SKM-1 treated with dmso at 0.1 percent for 144 hours (cell line): ENCODE measurements around the gene PPM1N.
A peak's percentile ranks its signal among the peaks of the same experiment; 100 is the strongest.
"Not testable (repeated sequence)": the region's sequence is repeated elsewhere in the genome, so short reads cannot be mapped to it uniquely, and the experiment has no call there.

Experiments used
- DNase-seq: peaks from one replicate; lab custom pipeline; 2025; ENCODE audit not compliant: unreplicated experiment; lab: John Stamatoyannopoulos, UW

The PPM1N gene

GRCh38 chr19:45507872-45508416 lies 9.7 kb downstream of the PPM1N start:
- DNase-seq, result no peak

- DNase-seq, result no peak
Observed at GRCh38 chr19:45508417-45508860, 10.2 kb downstream of the PPM1N start.

GRCh38 chr19:45508861-45509691 lies 10.8 kb downstream of the PPM1N start:
- DNase-seq, result peak; percentile 24

- DNase-seq, result no peak
Observed at GRCh38 chr19:45509692-45510015, 11.4 kb downstream of the PPM1N start.

GRCh38 chr19:45510352-45510751 lies 12.1 kb downstream of the PPM1N start:
- not testable (repeated sequence) for DNase-seq

DNA sequence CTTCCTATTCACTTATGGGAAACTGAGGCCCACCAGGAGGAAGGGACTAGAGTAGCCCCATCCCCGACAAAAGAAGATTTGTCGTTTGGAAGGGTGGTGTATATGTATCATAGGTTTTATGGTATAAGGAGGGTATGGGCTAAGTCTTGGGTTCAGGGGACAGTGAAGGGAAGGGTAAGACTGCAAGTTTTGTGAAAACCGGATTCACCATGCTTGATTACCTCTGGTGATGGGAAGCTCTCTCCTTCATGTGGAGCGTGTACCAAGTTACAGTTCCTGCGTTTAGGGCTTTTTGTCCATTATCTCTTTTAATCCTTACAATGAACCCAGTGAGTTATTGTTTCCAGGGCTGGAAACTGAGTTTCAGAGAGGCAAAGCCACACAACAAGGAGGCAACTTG lies 12.8 kb downstream of the PPM1N start:
- DNase-seq, result no peak

- DNase-seq, result no peak
Observed at GRCh38 chr19:45512881-45513483, 14.7 kb downstream of the PPM1N start.

DNA sequence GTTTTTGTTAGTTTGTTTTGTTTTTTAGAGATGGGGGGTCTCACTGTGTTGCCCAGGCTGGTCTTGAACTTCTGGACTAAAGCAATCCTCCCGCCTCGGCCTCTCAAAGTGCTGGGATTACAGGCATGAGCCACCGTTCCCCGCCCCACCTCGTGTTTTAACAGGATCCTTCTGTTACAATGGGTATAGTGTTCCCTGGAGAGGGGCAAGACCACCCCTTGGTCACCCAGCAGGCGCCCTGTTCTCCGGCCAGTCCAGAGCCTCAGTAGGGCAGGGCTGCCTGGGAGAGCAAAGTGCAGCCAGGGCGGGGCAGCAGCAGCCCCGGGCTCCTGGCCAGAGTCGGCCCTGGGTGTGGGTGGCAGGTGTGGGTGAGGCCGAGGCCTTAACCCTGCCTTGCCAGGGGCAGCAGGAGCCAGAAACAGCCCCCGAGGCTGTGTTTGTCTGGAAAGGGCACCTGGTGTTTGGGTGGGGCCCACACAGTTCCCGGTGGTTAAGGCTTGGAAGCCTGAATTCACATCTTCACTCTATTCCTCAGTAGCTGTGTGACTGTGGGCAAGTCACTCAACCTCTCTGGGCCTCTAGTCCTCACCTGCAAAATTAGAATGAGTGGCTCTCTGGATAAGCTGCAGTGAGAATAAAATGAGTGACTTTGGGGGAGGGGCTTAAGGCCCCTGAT lies 16.3 kb downstream of the PPM1N start:
- DNase-seq, result no peak

- peak; percentile 74 for DNase-seq
Observed at GRCh38 chr19:45515081-45515624, 16.9 kb downstream of the PPM1N start.

DNA sequence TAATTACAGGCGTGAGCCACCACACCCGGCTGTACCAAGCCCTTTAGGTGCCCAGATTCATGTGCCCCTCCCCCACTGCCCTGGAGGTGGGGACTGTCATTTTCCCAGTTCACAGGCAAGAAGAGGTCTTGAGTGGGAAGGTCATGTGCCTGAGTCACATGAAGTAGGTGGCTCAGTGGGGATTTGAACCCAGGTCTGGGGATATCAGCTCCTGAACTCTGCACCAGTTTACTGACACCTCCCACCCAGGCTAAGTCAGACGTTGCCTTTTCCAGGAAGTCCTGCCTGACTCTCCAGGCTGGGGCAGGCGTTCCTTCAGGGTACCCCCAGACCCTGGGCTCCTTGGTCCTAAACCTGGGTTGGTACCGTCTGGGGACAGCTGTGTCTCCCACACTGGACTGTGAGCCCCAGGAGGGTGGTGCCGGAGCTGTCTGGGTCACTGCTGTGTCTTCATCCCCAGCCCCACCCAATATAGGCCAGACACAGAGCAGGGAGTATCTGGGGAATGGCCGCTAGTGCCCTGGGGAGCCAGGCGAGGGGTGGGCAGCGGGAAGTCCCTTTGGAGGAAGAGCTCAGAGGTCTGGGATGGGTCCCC lies 17.7 kb downstream of the PPM1N start:
- DNase-seq, result no peak

DNA sequence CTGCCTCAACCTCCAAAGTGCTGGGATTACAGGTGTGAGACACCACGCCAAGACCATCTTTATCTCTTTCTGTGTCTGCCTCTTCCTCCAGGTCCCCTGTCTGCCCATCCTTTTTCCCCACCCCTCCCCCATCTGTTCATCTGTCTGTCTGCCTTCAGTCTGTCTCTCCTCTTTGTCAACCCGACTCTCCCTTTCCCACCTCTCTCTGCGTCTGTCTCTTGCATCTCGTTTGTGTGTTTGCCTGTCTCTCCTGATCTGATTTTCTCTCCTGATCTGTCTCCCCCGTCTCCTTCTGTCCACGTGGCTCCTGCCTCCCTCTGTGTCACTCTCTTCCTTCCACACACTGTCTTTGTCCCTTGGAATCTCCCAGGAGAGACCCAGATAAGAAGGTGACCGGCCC lies 19.0 kb downstream of the PPM1N start:
- DNase-seq, result no peak

- no peak for DNase-seq
Observed at GRCh38 chr19:45517641-45518468, 19.6 kb downstream of the PPM1N start.

DNA sequence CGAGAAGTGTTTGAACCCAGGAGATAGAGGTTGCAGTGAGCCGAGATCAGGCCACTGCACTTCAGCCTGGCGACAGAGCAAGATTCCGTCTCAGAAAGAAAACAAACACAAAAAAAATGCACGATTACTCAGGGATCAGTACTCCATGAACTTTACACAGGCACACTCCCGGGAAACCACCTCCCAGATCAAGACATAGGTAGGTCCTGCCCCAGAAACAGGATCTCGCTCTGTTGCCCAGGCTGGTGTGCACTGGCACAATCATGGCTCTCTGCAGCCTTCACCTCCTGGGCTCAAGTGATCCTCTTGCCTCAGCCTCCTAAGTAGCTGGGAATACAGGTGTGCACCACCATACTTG lies 20.2 kb downstream of the PPM1N start:
- DNase-seq, result no peak

DNA sequence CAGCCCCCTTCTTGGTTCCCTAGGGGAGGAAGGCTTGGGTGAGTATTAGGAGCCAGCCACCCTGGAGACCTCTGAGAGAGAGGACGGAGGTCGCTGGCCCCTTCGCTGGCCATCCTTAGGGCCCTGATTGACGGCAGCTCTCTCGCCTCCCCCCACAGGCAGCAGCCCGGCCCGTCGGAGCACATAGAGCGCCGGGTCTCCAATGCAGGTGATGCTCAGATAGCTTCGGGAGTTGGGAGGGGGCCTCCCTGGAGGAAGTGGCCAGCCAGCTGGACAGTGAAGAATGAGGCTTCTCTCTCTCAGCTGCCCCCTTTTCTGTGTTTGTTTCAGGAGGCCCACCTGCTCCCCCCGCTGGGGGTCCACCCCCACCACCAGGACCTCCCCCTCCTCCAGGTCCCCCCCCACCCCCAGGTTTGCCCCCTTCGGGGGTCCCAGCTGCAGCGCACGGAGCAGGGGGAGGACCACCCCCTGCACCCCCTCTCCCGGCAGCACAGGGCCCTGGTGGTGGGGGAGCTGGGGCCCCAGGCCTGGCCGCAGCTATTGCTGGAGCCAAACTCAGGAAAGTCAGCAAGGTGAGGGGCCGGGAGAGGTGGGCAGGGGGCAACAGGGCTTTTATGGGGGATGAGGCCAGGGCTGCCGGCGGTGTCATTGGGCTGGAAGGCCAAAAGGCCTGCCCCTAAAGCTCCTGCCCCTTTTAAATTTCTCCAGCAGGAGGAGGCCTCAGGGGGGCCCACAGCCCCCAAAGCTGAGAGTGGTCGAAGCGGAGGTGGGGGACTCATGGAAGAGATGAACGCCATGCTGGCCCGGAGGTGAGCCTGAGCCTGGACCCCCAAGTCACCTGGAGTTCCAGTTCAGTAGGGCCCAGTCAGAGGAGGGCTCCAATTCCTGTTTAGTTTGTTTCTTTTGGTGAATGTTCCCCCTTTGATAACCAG lies 24.0 kb downstream of the PPM1N start:
- DNase-seq, result no peak

GRCh38 chr19:45523642-45524256 lies 25.5 kb downstream of the PPM1N start:
- DNase-seq, result peak; percentile 66

DNA sequence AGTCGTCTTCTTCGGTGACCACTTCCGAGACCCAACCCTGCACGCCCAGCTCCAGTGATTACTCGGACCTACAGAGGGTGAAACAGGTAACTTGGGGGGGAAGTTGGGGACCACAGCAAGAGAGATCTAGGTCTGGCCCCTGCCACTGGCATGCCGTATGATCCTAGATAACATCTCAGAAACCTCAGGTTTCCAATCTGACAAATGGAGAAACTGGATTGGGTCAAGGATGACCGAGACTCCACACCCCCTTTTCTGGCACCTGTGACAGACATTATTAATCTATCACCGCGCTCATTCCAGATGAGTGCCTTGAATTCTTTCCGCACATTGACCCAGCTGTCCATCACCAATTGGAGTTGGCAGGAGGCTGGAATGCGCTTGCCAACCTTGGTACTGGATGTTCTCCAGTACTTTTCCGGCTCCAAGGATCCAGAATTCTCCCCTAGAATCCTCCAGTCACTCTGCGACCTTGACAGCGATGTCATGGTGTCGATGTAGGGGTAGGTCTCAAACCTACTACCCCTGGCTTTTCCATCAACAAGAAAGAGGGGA lies 26.4 kb downstream of the PPM1N start:
- DNase-seq, result no peak

GRCh38 chr19:45526143-45526542 lies 27.9 kb downstream of the PPM1N start:
- DNase-seq, result no peak

DNA sequence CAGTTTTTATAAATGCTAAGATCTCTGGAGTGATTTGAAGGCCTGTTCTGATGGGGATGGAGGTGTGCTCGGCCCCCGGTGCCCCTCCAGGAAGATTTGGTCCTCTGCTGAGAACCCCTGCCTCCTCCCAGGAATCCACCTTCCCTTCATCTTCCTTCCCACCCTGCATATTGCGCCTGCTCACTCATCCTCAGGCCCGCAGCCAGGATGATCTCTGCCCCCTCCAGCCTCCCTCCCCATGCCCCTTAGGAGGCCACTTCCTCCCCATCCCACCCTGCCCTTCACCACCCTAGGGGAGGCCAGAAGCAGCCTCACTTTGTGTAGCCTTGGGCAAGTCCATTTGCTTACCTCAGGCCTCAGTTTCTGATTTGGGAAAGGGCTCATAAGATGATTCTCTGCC lies 28.7 kb downstream of the PPM1N start:
- no peak for DNase-seq

DNA sequence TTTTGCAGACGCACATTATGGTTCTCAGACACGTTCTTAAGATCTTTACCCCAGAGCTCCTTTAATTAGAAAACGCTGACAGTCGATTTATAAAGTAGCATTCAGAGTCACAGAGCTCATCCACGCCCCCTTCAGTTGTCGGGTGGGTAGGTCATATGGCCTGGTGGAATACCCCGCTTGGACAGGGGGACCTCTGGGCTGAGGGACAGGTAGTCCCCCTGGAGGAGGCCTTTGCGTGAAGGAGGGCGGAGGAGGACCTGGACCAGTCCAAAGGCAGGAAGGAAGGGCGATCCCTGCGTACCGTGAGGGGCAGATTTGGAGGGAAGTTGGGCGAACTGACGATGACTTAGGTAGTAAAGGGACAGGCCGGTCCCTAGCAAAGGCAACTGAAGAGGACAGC lies 29.5 kb downstream of the PPM1N start:
- DNase-seq, result no peak
